Activated T-helper 1 cell treated with anti-CD3 and anti-CD28 coated beads, Interleukin-12 subunit alpha, Interleukin-12 subunit beta, Interleukin-2, Interleukin-4 antibody, amounts not matched to agents 30 ng/mL and 10 ng/mL and 1 ng/mL, durations not matched to agents 14 hours and 24 hours and 36 hours (primary cell): ENCODE measurements around the gene TEX22. TPM values are rescaled to one million over a fixed set of nuclear protein-coding genes. Genes with fewer than 3 reads are reported as not detected.
"Not testable (repeated sequence)": the region's sequence is repeated elsewhere in the genome, so short reads cannot be mapped to it uniquely, and the experiment has no call there.

Experiments
- DNase-seq: peaks from one replicate; pipeline ENCODE4 v3.0.0; 2021; ENCODE audit warnings: low spot score
- H3K27ac Mint-ChIP-seq: one replicate; pipeline ENCODE4 v1.8.0; 2021; ENCODE audit warnings: mild to moderate bottlenecking, mixed read lengths
- H3K27me3 Mint-ChIP-seq: one replicate; pipeline ENCODE4 v1.8.0; 2022; ENCODE audit warnings: mild to moderate bottlenecking, moderate library complexity, mixed read lengths; ENCODE audit not compliant: insufficient read depth
- H3K36me3 Mint-ChIP-seq: one replicate; pipeline ENCODE4 v1.8.0; 2021; ENCODE audit warnings: low read depth, mixed read lengths
- H3K4me1 Mint-ChIP-seq: one replicate; pipeline ENCODE4 v1.8.0; 2021; ENCODE audit warnings: low read depth, mixed read lengths
- H3K4me3 Mint-ChIP-seq: one replicate; pipeline ENCODE4 v1.8.0; 2021; ENCODE audit warnings: mild to moderate bottlenecking, moderate library complexity, mixed read lengths
- H3K9me3 Mint-ChIP-seq: one replicate; pipeline ENCODE4 v1.8.0; 2021; ENCODE audit warnings: mixed read lengths
- intact Hi-C: fragments of 100-400 bp; cut with micrococcal nuclease; formaldehyde crosslinking; loops from one replicate; pipeline ENCODE4 v1.15.1; 2024
- total RNA-seq: library from RNA; stranded (reverse); gene quantifications from 2 replicates; pipeline ENCODE4 v1.2.3, GENCODE V29; 2022

The TEX22 gene
- total RNA-seq, 1 donor from 2014 or later = 7.4 TPM

DNA sequence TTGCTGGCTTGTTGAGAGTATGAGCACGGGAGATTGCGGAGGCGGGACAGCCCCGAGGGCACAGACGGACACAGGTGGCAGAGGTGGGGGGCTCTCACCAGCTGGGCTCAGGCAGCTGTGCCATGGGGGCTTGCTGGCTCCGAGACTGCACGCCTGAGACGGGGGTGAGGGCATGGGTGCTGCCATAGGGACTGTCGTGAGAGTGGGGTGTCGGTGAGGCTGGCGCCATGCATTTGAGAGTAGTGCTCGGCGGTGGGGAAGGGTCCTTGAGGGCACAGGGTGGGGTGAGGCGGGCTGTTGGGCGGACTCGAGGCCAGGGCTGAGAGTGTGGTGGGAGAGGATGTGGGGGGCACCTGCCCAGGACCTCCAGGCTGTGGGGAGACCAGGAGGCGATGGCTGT is 40.7 kb upstream of the TEX22 start:
- Mint-ChIP-seq H3K4me1 (no peaks in the 10 kb centered on the region), H3K36me3 (peaks cover 1% of the 10 kb centered on the region), H3K9me3 (no peaks in the 10 kb centered on the region), H3K27me3 (no peaks in the 10 kb centered on the region), H3K27ac (no peak overlapping the region), H3K4me3 (no peak overlapping the region)
- DNase-seq = no peak
- intact Hi-C loops = no loop called here

GRCh38 chr14:105358140-105358846 is 40.0 kb upstream of the TEX22 start:
- Mint-ChIP-seq H3K27me3 (no peaks in the 10 kb centered on the region), H3K4me1 (no peaks in the 10 kb centered on the region), H3K36me3 (peaks cover 1% of the 10 kb centered on the region), H3K9me3 (no peaks in the 10 kb centered on the region), H3K27ac (no peak overlapping the region), H3K4me3 (no peak overlapping the region)
- intact Hi-C loops = no loop called here
- DNase-seq = no peak

- Mint-ChIP-seq H3K4me3 (no peak overlapping the region), H3K4me1 (no peaks in the 10 kb centered on the region), H3K27me3 (peaks cover 5% of the 10 kb centered on the region), H3K9me3 (no peaks in the 10 kb centered on the region), H3K36me3 (peaks cover 1% of the 10 kb centered on the region), H3K27ac (no peak overlapping the region)
- DNase-seq = no peak
- intact Hi-C loops = no loop called here
Measured at GRCh38 chr14:105358943-105359342, 39.4 kb upstream of the TEX22 start.

GRCh38 chr14:105361412-105361811 is 36.9 kb upstream of the TEX22 start:
- intact Hi-C loops, DNase-seq, H3K4me3 Mint-ChIP-seq, H3K36me3 Mint-ChIP-seq, H3K9me3 Mint-ChIP-seq, H3K27me3 Mint-ChIP-seq, H3K27ac Mint-ChIP-seq, H3K4me1 Mint-ChIP-seq: not testable (repeated sequence)

DNA sequence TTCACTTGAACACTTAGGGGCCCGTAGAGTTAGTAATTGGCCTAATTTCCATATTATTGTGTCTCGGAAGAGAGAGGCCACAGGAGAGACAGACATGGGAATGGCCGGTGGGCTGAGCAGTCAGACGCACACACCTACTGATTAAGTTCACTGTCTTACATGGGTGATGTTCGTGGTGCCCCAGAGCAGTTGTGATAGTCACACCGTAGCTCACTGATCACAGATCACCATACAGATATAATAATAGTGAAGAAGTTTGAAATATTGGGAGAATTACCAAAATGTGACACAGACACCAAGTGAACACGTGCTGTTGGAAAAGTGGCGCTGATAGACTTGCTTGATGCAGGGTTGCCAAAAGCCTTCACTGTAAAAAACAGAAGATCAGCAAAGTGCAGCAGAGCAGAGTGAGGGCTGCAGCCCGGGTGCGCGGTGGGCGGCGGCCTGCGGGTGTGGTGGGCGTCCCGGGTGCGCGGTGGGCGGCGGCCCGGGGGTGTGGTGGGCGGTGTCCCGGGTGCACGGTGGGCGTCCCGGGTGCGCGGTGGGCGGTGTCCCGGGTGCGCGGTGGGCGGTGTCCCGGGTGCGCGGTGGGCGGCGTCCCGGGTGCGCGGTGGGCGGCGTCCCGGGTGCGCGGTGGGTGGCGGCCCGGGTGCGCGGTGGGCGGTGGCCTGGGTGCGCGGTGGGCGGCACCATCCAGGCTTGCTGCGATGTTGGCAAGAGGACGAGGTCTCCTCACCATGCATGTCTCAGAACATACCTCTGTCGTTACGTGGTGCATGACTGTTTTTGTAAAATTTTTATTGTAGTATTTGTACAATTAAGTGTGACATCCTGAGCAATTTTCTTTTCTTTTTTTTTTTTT is 34.3 kb upstream of the TEX22 start:
- H3K4me3 Mint-ChIP-seq = no peak overlapping the region
- intact Hi-C loops = no loop called here
- H3K9me3 Mint-ChIP-seq = no peaks in the 10 kb centered on the region
- no peak overlapping the region for H3K27ac Mint-ChIP-seq
- H3K4me1 Mint-ChIP-seq = no peaks in the 10 kb centered on the region
- peaks cover 1% of the 10 kb centered on the region for H3K36me3 Mint-ChIP-seq
- H3K27me3 Mint-ChIP-seq = peaks cover 6% of the 10 kb centered on the region
- DNase-seq = no peak

DNA sequence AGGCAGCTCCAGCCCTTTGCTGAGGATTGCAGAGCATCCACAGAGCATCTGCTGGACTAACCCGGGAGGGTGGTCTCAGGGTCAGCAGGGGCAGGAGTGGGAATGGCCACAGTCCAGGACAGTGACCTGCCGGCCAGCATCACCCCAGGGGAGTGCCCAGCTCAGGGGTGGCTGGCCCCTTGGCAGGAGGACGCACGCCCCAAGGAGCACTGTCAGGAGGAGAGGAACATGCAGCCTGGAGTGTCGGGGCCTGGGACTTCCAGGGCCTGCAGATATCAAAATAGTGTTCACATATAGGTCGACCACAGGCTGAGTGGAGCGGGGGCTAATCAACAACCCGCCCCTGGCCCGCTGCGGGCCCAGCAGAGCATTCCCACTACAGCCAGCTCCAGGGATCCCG is 33.2 kb upstream of the TEX22 start:
- no peak overlapping the region for H3K4me3 Mint-ChIP-seq
- H3K27ac Mint-ChIP-seq = no peak overlapping the region
- intact Hi-C loops = no loop called here
- no peaks in the 10 kb centered on the region for H3K4me1 Mint-ChIP-seq
- peaks cover 1% of the 10 kb centered on the region for H3K36me3 Mint-ChIP-seq
- H3K9me3 Mint-ChIP-seq = no peaks in the 10 kb centered on the region
- no peak for DNase-seq
- H3K27me3 Mint-ChIP-seq = peaks cover 6% of the 10 kb centered on the region

GRCh38 chr14:105365681-105366080 is 32.7 kb upstream of the TEX22 start:
- H3K4me3 Mint-ChIP-seq = no peak overlapping the region
- intact Hi-C loops = no loop called here
- H3K27me3 Mint-ChIP-seq = peaks cover 6% of the 10 kb centered on the region
- H3K4me1 Mint-ChIP-seq = peaks cover under 1% of the 10 kb centered on the region
- no peak for DNase-seq
- H3K9me3 Mint-ChIP-seq = no peaks in the 10 kb centered on the region
- peaks cover 1% of the 10 kb centered on the region for H3K36me3 Mint-ChIP-seq
- no peak overlapping the region for H3K27ac Mint-ChIP-seq

DNA sequence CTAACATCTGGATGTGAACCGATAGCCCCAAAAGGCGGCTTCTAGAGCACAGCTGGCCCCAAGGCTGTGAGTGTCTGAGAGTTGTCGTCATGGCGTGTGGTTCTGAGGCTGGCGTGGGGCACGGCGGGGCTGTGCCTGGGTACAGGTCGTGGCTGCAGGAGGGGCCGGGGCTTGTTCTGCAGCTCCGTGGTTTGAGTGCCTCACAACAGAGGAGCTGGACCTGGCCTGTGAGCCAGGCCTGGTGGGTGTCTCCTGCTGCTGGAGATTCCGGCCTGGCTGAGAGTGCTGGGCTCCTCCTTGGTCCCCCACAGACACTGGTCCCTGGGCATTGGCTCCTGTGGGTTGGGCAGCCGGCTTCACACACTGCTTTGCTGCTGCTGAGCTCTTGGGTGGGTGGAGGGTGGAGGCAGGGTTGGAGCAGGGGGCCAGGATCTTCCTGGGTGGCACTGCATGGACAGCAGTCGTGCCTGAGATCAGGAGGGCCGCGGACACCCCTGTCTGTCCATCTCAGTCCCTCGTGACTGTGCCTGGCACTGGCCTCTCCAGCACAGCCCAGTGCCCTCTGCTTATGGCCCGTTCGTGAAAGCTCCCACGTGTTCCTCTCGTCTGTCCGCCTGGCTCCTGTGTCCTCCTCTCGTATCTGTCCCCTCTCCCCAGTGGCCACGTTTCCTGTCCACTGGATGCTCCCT is 31.8 kb upstream of the TEX22 start:
- intact Hi-C loops = no loop called here
- Mint-ChIP-seq H3K4me3 (no peak overlapping the region), H3K36me3 (no peaks in the 10 kb centered on the region), H3K4me1 (peaks cover 5% of the 10 kb centered on the region), H3K9me3 (no peaks in the 10 kb centered on the region), H3K27ac (no peak overlapping the region), H3K27me3 (peaks cover 6% of the 10 kb centered on the region)
- DNase-seq = no peak

DNA sequence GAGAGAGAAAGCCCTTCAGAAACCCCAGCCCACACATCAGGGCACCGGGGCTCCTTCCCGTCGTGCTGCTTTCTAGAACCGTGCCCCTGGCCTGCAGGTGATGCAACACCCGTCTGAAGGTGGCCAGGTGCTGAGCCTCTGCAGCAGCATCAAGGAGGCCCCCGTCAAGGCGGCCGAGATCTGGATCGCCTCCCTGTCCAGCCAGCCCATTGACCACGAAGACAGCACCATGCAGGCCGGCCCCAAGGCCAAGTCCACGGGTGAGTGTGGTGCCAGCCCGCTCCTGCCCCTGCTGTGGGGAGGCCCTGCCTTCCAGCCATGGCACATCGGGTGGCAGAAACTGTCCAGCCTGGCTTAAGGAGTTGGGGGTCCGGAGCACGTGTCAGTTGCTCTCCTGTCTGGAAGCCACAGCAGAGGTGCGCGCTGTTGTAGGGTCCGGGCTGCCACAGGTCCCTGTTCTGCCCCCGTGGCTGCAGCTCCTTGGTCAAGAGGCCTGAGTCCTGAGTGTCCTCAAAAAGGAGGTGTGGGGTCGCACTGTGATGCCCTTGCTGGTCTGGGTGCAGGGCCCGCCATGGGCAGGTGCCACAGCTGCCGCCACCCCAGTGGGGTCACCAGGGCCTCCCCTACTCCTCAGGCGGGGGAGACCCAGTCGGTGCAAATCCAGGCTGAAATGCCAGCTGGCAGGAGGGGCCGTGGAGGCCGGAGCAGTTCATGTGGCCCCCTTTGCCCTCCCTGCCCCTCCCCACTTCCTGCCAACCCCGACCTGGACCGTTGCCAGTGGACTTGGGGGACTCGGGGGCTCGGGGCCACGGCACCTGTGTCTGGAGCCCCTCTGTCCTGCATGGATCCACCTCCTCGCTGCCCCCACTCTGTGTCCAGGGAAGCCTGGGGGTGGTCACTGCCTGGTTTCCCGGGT is 31.0 kb upstream of the TEX22 start:
- DNase-seq = no peak
- H3K4me1 Mint-ChIP-seq = peaks cover 5% of the 10 kb centered on the region
- H3K9me3 Mint-ChIP-seq = no peaks in the 10 kb centered on the region
- H3K4me3 Mint-ChIP-seq = no peak overlapping the region
- peaks cover 6% of the 10 kb centered on the region for H3K27me3 Mint-ChIP-seq
- no peak overlapping the region for H3K27ac Mint-ChIP-seq
- intact Hi-C loops = no loop called here
- no peaks in the 10 kb centered on the region for H3K36me3 Mint-ChIP-seq

DNA sequence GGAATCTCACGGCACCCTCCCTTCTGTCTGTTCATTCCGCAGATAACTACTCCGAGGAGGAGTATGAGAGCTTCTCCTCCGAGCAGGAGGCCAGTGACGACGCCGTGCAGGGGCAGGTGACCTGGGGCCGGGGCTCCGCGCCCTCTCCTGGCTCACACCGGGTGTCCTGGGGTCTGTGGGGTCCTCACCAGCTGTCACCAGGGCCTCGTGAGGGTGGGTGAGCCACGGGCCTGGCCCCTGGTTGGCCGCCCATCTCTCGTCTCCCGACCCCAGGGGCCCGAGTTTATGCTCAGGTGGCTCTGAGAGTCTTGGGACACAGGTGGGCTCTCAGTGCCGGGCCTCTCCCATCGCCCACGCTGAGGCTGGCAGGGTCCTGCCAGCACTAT is 30.3 kb upstream of the TEX22 start:
- Mint-ChIP-seq H3K36me3 (no peaks in the 10 kb centered on the region), H3K9me3 (no peaks in the 10 kb centered on the region), H3K27me3 (peaks cover 6% of the 10 kb centered on the region), H3K4me1 (peaks cover 5% of the 10 kb centered on the region), H3K4me3 (no peak overlapping the region), H3K27ac (no peak overlapping the region)
- intact Hi-C loops = no loop called here
- no peak for DNase-seq

GRCh38 chr14:105368426-105368825 is 29.9 kb upstream of the TEX22 start:
- H3K4me1 Mint-ChIP-seq = peaks cover 5% of the 10 kb centered on the region
- no peak for DNase-seq
- no peak overlapping the region for H3K27ac Mint-ChIP-seq
- intact Hi-C loops = no loop called here
- H3K27me3 Mint-ChIP-seq = peaks cover 6% of the 10 kb centered on the region
- H3K36me3 Mint-ChIP-seq = no peaks in the 10 kb centered on the region
- H3K9me3 Mint-ChIP-seq = no peaks in the 10 kb centered on the region
- no peak overlapping the region for H3K4me3 Mint-ChIP-seq

DNA sequence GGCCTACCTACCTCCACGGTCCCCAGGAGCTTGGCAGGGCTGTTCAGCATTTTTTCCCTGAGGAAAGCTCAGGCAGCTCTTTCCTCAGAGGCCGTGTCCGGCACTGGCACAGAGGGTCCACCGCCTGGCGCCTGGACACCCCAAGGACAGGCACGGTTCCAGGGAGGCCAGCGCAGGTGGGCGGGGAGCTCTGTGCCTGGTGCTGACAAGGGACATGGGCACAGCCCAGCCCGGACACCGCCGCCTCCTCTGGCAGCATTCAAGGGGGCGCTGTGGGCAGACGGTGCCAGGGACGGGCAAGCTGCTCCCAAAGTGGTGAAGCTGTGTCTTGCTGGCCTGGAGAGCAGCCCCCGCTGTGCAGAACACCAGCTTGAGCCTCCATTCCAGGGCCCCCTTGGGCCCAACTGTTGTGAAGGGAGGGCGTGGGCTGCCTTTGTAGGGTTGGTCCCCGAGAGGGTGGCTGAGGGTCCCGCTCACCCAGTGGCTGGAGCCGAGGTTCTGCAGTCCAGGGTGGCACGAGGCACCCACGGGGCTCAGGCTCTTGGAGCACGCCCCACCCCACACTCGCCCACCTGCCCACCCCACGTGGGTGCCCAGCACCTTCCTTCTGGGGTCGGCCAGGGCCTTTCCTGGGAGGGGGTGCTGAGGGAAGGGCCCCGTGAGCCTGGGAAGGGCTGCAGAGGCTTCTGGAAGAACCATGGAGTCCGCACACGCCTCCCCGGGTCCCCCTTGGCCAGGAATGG is 29.3 kb upstream of the TEX22 start:
- Mint-ChIP-seq H3K27me3 (no peaks in the 10 kb centered on the region), H3K36me3 (no peaks in the 10 kb centered on the region), H3K9me3 (no peaks in the 10 kb centered on the region), H3K4me3 (no peak overlapping the region), H3K27ac (no peak overlapping the region), H3K4me1 (peaks cover 5% of the 10 kb centered on the region)
- intact Hi-C loops = no loop called here
- DNase-seq = no peak
